ENCODE measurements around the gene RTN4R. TPM values are rescaled to one million over a fixed set of nuclear protein-coding genes. Genes with fewer than 3 reads are reported as not detected.

RTN4R gene
- total RNA-seq, 1 experiment from 2014 or later: 7.2 TPM

Small RNA genes within 50 kb of the gene (small RNA-seq; reads per million reads assigned to genes)
- 0 to 0.48 reads per million in 2 experiments for gene MIR1286

Other genes with a start within 250 kb of the RTN4R start
- gene TANGO2, start 247.2 kb downstream of the RTN4R start, total RNA-seq (2014; rRNA removed; shearing (Covaris generic)): 68.3 and 70.0 TPM in 2 replicates
- gene DGCR8, start 188.1 kb downstream of the RTN4R start, total RNA-seq (2014; rRNA removed; shearing (Covaris generic)): 12.4 and 18.2 TPM in 2 replicates
- gene RANBP1, start 152.2 kb downstream of the RTN4R start, total RNA-seq (2014; rRNA removed; shearing (Covaris generic)): 425 and 431 TPM in 2 replicates
- gene TRMT2A, start 151.1 kb downstream of the RTN4R start, total RNA-seq (2014; rRNA removed; shearing (Covaris generic)): 66.1 and 67.3 TPM in 2 replicates
- 7.7 and 7.8 TPM in 2 replicates for gene ZDHHC8, start 136.5 kb downstream of the RTN4R start, total RNA-seq (2014; rRNA removed; shearing (Covaris generic))
- not detected in 2 replicates for gene CCDC188, start 117.3 kb downstream of the RTN4R start, total RNA-seq (2014; rRNA removed; shearing (Covaris generic))
- gene DGCR6L, start 51.7 kb upstream of the RTN4R start, total RNA-seq (2014; rRNA removed; shearing (Covaris generic)): 44.5 and 48.3 TPM in 2 replicates
- gene ZNF74, start 125.8 kb upstream of the RTN4R start, total RNA-seq (2014; rRNA removed; shearing (Covaris generic)): 19.0 and 19.5 TPM in 2 replicates
- gene SCARF2, start 169.5 kb upstream of the RTN4R start, total RNA-seq (2014; rRNA removed; shearing (Covaris generic)): 15.3 and 17.0 TPM in 2 replicates
- 18.4 and 22.7 TPM in 2 replicates for gene KLHL22, start 227.5 kb upstream of the RTN4R start, total RNA-seq (2014; rRNA removed; shearing (Covaris generic))
- 86.9 and 91.2 TPM in 2 replicates for gene MED15, start 239.3 kb upstream of the RTN4R start, total RNA-seq (2014; rRNA removed; shearing (Covaris generic))